ENCODE measurements around the gene CEP72. TPM values are rescaled to one million over a fixed set of nuclear protein-coding genes. Genes with fewer than 3 reads are reported as not detected.
"Not testable (repeated sequence)": the region's sequence is repeated elsewhere in the genome, so short reads cannot be mapped to it uniquely, and the experiment has no call there.

CEP72 gene
- total RNA-seq, 2 donors from 2014 or later = 8.5 to 11.4 TPM

- H3K4me1 Mint-ChIP-seq = no peaks in the 10 kb centered on the region
- no peak overlapping the region for H3K27ac Mint-ChIP-seq
- no peak for ATAC-seq
- peaks cover 29% of the 10 kb centered on the region for H3K27me3 Mint-ChIP-seq
- H3K9me3 ChIP-seq (ENCODE audit: control insufficient read depth, low read length, poor library complexity, severe bottlenecking) = no peaks in the 10 kb centered on the region
- H3K36me3 Mint-ChIP-seq (ENCODE audit: low read depth) = no peaks in the 10 kb centered on the region
- H3K4me3 Mint-ChIP-seq = no peak overlapping the region
- DNase-seq = no peak
Observed at GRCh38 chr5:572398-573019, 39.6 kb upstream of the CEP72 start.

GRCh38 chr5:573206-573605, 38.9 kb upstream of the CEP72 start:
- Mint-ChIP-seq H3K4me3 (no peak overlapping the region), H3K4me1 (no peaks in the 10 kb centered on the region), H3K36me3 (ENCODE audit: low read depth) (no peaks in the 10 kb centered on the region), H3K27me3 (peaks cover 22% of the 10 kb centered on the region), H3K27ac (no peak overlapping the region)
- ATAC-seq (no peak), DNase-seq (no peak)
- no peaks in the 10 kb centered on the region for H3K9me3 ChIP-seq (ENCODE audit: control insufficient read depth, low read length, poor library complexity, severe bottlenecking)

DNA sequence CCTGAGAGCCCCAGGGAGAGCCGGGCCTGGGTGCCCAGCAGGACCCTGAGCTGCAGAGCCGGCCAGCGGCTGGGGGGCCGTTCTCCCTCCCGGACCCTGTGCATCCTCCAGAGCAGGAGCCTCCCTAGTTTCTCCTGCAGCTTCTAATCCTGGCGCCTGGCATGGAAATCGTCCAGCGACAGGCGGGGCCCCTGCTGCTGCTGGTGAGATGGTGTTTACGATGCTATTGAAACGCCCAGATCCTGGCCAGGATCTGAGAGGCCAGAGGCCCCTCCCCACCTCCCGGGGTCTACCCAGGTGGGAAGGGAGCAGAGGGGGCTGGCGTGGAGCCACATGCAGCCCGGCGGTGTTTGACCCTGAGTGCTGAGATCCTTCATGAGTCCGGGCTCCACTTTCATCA, 38.2 kb upstream of the CEP72 start:
- Mint-ChIP-seq H3K27me3 (peaks cover 15% of the 10 kb centered on the region), H3K36me3 (ENCODE audit: low read depth) (no peaks in the 10 kb centered on the region), H3K27ac (no peak overlapping the region), H3K4me1 (no peaks in the 10 kb centered on the region), H3K4me3 (no peak overlapping the region)
- no peak for ATAC-seq
- H3K9me3 ChIP-seq (ENCODE audit: control insufficient read depth, low read length, poor library complexity, severe bottlenecking) = no peaks in the 10 kb centered on the region
- DNase-seq = no peak

- no peak overlapping the region for H3K4me3 Mint-ChIP-seq
- H3K27me3 Mint-ChIP-seq = peaks cover 18% of the 10 kb centered on the region
- no peaks in the 10 kb centered on the region for H3K9me3 ChIP-seq (ENCODE audit: control insufficient read depth, low read length, poor library complexity, severe bottlenecking)
- no peaks in the 10 kb centered on the region for H3K4me1 Mint-ChIP-seq
- no peak for DNase-seq
- ATAC-seq = no peak
- H3K36me3 Mint-ChIP-seq (ENCODE audit: low read depth) = no peaks in the 10 kb centered on the region
- no peak overlapping the region for H3K27ac Mint-ChIP-seq
Observed at GRCh38 chr5:574906-575305, 37.2 kb upstream of the CEP72 start.

GRCh38 chr5:575636-576035, 36.5 kb upstream of the CEP72 start:
- ATAC-seq (no peak), DNase-seq (no peak)
- no peak overlapping the region for H3K4me3 Mint-ChIP-seq
- no peaks in the 10 kb centered on the region for H3K4me1 Mint-ChIP-seq
- no peaks in the 10 kb centered on the region for H3K36me3 Mint-ChIP-seq (ENCODE audit: low read depth)
- no peak overlapping the region for H3K27ac Mint-ChIP-seq
- H3K27me3 Mint-ChIP-seq = peaks cover 25% of the 10 kb centered on the region
- H3K9me3 ChIP-seq (ENCODE audit: control insufficient read depth, low read length, poor library complexity, severe bottlenecking) = no peaks in the 10 kb centered on the region

- not testable (repeated sequence) for DNase-seq; H3K9me3 ChIP-seq (ENCODE audit: control insufficient read depth, low read length, poor library complexity, severe bottlenecking); H3K4me3 Mint-ChIP-seq; ATAC-seq; H3K27ac Mint-ChIP-seq; H3K36me3 Mint-ChIP-seq (ENCODE audit: low read depth); H3K4me1 Mint-ChIP-seq
- H3K27me3 Mint-ChIP-seq = peaks cover 39% of the 10 kb centered on the region
Observed at GRCh38 chr5:577214-577613, 34.9 kb upstream of the CEP72 start.

- no peaks in the 10 kb centered on the region for H3K36me3 Mint-ChIP-seq (ENCODE audit: low read depth)
- ATAC-seq (no peak), DNase-seq (no peak)
- H3K4me3 Mint-ChIP-seq = no peak overlapping the region
- H3K9me3 ChIP-seq (ENCODE audit: control insufficient read depth, low read length, poor library complexity, severe bottlenecking) = no peaks in the 10 kb centered on the region
- H3K4me1 Mint-ChIP-seq = no peaks in the 10 kb centered on the region
- no peak overlapping the region for H3K27ac Mint-ChIP-seq
- peaks cover 39% of the 10 kb centered on the region for H3K27me3 Mint-ChIP-seq
Observed at GRCh38 chr5:577800-578199, 34.3 kb upstream of the CEP72 start.

DNA sequence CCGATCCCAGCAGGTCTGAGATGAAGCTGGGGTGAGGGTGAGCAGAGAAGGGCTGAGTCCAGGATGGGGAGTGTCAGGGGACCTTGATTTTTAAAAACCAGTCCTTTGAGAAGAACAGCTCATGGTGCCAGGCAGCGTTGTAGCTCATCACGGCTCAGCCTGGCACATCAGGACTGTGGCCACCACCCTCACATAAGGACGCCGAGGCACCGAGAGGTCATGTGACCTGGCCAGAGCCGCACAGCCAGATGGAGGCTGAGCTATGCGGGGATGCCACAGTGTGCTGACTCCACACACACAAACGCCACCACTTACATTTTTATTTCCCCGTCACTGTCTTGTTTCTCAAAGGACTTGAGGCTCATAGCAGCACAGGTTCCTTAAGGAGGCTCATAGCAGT, 32.9 kb upstream of the CEP72 start:
- H3K36me3 Mint-ChIP-seq (ENCODE audit: low read depth) = no peaks in the 10 kb centered on the region
- H3K9me3 ChIP-seq (ENCODE audit: control insufficient read depth, low read length, poor library complexity, severe bottlenecking) = no peaks in the 10 kb centered on the region
- H3K4me3 Mint-ChIP-seq = no peak overlapping the region
- DNase-seq = no peak
- H3K27ac Mint-ChIP-seq = no peak overlapping the region
- no peaks in the 10 kb centered on the region for H3K4me1 Mint-ChIP-seq
- ATAC-seq = no peak
- H3K27me3 Mint-ChIP-seq = peaks cover 43% of the 10 kb centered on the region

GRCh38 chr5:579746-580366, 32.3 kb upstream of the CEP72 start:
- no peaks in the 10 kb centered on the region for H3K9me3 ChIP-seq (ENCODE audit: control insufficient read depth, low read length, poor library complexity, severe bottlenecking)
- no peak for DNase-seq
- H3K36me3 Mint-ChIP-seq (ENCODE audit: low read depth) = no peaks in the 10 kb centered on the region
- no peak overlapping the region for H3K27ac Mint-ChIP-seq
- H3K4me1 Mint-ChIP-seq = no peaks in the 10 kb centered on the region
- H3K4me3 Mint-ChIP-seq = no peak overlapping the region
- ATAC-seq = no peak
- H3K27me3 Mint-ChIP-seq = peaks cover 37% of the 10 kb centered on the region

DNA sequence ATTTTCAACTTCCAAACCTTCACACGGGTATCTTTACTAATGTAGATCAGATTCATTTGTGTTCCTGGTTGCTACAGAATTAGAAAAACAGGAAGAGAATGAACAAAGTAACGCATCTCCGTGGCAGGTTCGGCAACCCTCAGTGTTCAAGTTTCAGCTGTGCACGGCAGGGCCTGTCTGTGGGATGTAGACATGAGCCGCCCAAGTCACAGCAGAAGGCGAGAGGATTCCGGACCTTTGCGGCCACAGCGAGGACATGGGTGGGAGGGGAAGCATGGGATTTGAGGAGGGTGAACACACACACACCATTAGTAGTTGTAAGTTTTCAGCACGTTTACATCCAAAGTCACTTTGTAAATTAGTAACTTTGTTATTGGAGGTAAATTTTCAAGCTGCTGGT, 31.7 kb upstream of the CEP72 start:
- Mint-ChIP-seq H3K27me3 (peaks cover 35% of the 10 kb centered on the region), H3K4me3 (no peak overlapping the region), H3K27ac (no peak overlapping the region), H3K4me1 (no peaks in the 10 kb centered on the region), H3K36me3 (ENCODE audit: low read depth) (no peaks in the 10 kb centered on the region)
- ATAC-seq = no peak
- no peaks in the 10 kb centered on the region for H3K9me3 ChIP-seq (ENCODE audit: control insufficient read depth, low read length, poor library complexity, severe bottlenecking)
- no peak for DNase-seq

- Mint-ChIP-seq H3K27ac (no peak overlapping the region), H3K4me1 (no peaks in the 10 kb centered on the region), H3K27me3 (peaks cover 43% of the 10 kb centered on the region), H3K4me3 (no peak overlapping the region), H3K36me3 (ENCODE audit: low read depth) (no peaks in the 10 kb centered on the region)
- ATAC-seq (no peak), DNase-seq (no peak)
- H3K9me3 ChIP-seq (ENCODE audit: control insufficient read depth, low read length, poor library complexity, severe bottlenecking) = no peaks in the 10 kb centered on the region
Observed at GRCh38 chr5:581266-581665, 30.9 kb upstream of the CEP72 start.

DNA sequence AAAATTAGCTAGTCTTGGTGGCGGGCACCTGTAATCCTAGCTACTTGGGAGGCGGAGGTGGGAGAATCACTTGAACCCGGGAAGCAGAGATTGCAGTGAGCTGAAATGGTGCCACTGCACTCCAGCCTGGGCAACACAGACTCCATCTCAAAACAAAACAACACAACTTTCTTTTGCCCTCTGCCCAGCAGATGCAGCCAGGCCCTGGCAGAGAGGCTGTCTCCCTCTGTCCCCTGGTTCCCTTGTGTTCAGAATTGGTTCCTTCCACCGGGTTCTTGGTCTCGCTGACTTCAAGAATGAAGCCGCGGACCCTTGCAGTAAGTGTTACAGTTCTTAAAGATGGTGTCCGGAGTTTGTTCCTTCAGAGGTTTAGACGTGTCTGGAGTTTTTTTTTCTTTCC, 30.2 kb upstream of the CEP72 start:
- Mint-ChIP-seq H3K27ac (no peak overlapping the region), H3K4me3 (no peak overlapping the region), H3K36me3 (ENCODE audit: low read depth) (no peaks in the 10 kb centered on the region), H3K27me3 (peaks cover 44% of the 10 kb centered on the region), H3K4me1 (no peaks in the 10 kb centered on the region)
- ATAC-seq (no peak), DNase-seq (no peak)
- no peaks in the 10 kb centered on the region for H3K9me3 ChIP-seq (ENCODE audit: control insufficient read depth, low read length, poor library complexity, severe bottlenecking)

GRCh38 chr5:582445-582844, 29.7 kb upstream of the CEP72 start:
- not testable (repeated sequence) for H3K9me3 ChIP-seq (ENCODE audit: control insufficient read depth, low read length, poor library complexity, severe bottlenecking); H3K4me3 Mint-ChIP-seq; ATAC-seq; H3K36me3 Mint-ChIP-seq (ENCODE audit: low read depth); H3K4me1 Mint-ChIP-seq; DNase-seq; H3K27ac Mint-ChIP-seq
- peaks cover 45% of the 10 kb centered on the region for H3K27me3 Mint-ChIP-seq

GRCh38 chr5:582936-583635, 29.1 kb upstream of the CEP72 start:
- no peaks in the 10 kb centered on the region for H3K4me1 Mint-ChIP-seq
- no peaks in the 10 kb centered on the region for H3K36me3 Mint-ChIP-seq (ENCODE audit: low read depth)
- no peak for DNase-seq
- no peak overlapping the region for H3K4me3 Mint-ChIP-seq
- ATAC-seq = no peak
- H3K27me3 Mint-ChIP-seq = peaks cover 52% of the 10 kb centered on the region
- no peaks in the 10 kb centered on the region for H3K9me3 ChIP-seq (ENCODE audit: control insufficient read depth, low read length, poor library complexity, severe bottlenecking)
- no peak overlapping the region for H3K27ac Mint-ChIP-seq
